GM23338 (cell line): Measurements from ENCODE around the gene ITGB2. TPM values are rescaled to one million over a fixed set of nuclear protein-coding genes. Genes with fewer than 3 reads are reported as not detected.

ENCODE experiments used
- ATAC-seq: fragments of 200-7000 bp; cut with Tn5 transposase; 3 replicates; pipeline ENCODE4 v1.9.1; 2020
- DNase-seq: peaks from one replicate; pipeline ENCODE4 v3.0.0-alpha.2; 2015; ENCODE audit warnings: low spot score
- H2AFZ ChIP-seq: fragments of 200-600 bp; sonication (generic); 2 replicates; pipeline ENCODE4 v1.8.0; 2016; ENCODE audit warnings: antibody characterized with exemption, mild to moderate bottlenecking, moderate library complexity
- H3F3A ChIP-seq: fragments of 200-600 bp; sonication (generic); replicated peaks from 2 replicates; pipeline ENCODE4 v1.8.0; 2017; ENCODE audit warnings: antibody characterized with exemption, mixed run types, low read depth
- H3K27ac ChIP-seq: fragments of 200-600 bp; sonication (generic); 2 replicates; pipeline ENCODE4 v1.6.1; 2016; ENCODE audit warnings: low read depth
- H3K27me3 ChIP-seq: fragments of 200-600 bp; sonication (generic); 2 replicates; pipeline ENCODE4 v1.8.0; 2016; ENCODE audit warnings: mild to moderate bottlenecking, mixed run types, moderate library complexity; ENCODE audit not compliant: insufficient read depth
- H3K36me3 ChIP-seq: fragments of 200-600 bp; sonication (generic); 2 replicates; pipeline ENCODE4 v1.8.0; 2016; ENCODE audit warnings: mild to moderate bottlenecking; ENCODE audit not compliant: insufficient read depth
- H3K4me1 ChIP-seq: fragments of 200-600 bp; sonication (generic); 2 replicates; pipeline ENCODE4 v1.8.0; 2016; ENCODE audit warnings: mild to moderate bottlenecking, moderate library complexity; ENCODE audit not compliant: insufficient read depth
- H3K4me2 ChIP-seq: fragments of 200-600 bp; sonication (generic); 2 replicates; pipeline ENCODE4 v1.7.1; 2017; ENCODE audit warnings: mixed run types
- H3K4me3 ChIP-seq: fragments of 200-600 bp; sonication (generic); 2 replicates; pipeline ENCODE4 v1.6.1; 2016; ENCODE audit warnings: mixed run types
- H3K79me2 ChIP-seq: fragments of 200-600 bp; sonication (generic); replicated peaks from 2 replicates; pipeline ENCODE4 v1.8.0; 2017; ENCODE audit warnings: mild to moderate bottlenecking; ENCODE audit not compliant: insufficient read depth
- H3K9me2 ChIP-seq: fragments of 200-600 bp; sonication (generic); 2 replicates; pipeline ENCODE4 v1.8.0; 2017; ENCODE audit not compliant: insufficient read depth
- H4K20me1 ChIP-seq: fragments of 200-600 bp; sonication (generic); replicated peaks from 2 replicates; pipeline ENCODE4 v1.8.0; 2017; ENCODE audit warnings: mild to moderate bottlenecking; ENCODE audit not compliant: insufficient read depth
- H3K27ac Mint-ChIP-seq: 2 replicates; pipeline ENCODE4 v1.8.0; 2020; ENCODE audit warnings: inconsistent platforms, mild to moderate bottlenecking, moderate library complexity, mixed read lengths
- H3K27me3 Mint-ChIP-seq: 3 replicates; pipeline ENCODE4 v1.8.0; 2022; ENCODE audit warnings: low read depth, mild to moderate bottlenecking, moderate library complexity, mixed read lengths, inconsistent platforms; ENCODE audit not compliant: insufficient read depth, poor library complexity
- H3K36me3 Mint-ChIP-seq: 3 replicates; pipeline ENCODE4 v1.8.0; 2021; ENCODE audit warnings: low read depth, mild to moderate bottlenecking, inconsistent platforms, moderate library complexity, mixed read lengths
- H3K4me1 Mint-ChIP-seq: 3 replicates; pipeline ENCODE4 v1.8.0; 2020; ENCODE audit warnings: mild to moderate bottlenecking, inconsistent platforms, mixed read lengths
- H3K4me3 Mint-ChIP-seq: 3 replicates; pipeline ENCODE4 v1.8.0; 2021; ENCODE audit warnings: moderate library complexity, mild to moderate bottlenecking, inconsistent platforms, mixed read lengths
- H3K9me3 Mint-ChIP-seq: 3 replicates; pipeline ENCODE4 v1.8.0; 2020; ENCODE audit warnings: moderate library complexity, mild to moderate bottlenecking, inconsistent platforms, mixed read lengths
- CREB1 ChIP-seq: fragments of 250-450 bp; sonication (Bioruptor Pico); IDR thresholded peaks from 2 replicates; pipeline ENCODE4 v1.5.0; 2020; ENCODE audit warnings: low read depth, mild to moderate bottlenecking, moderate library complexity
- EZH2 ChIP-seq: fragments of 200-600 bp; sonication (generic); IDR thresholded peaks from one replicate; pipeline ENCODE4 v1.8.0; 2017; ENCODE audit warnings: antibody characterized with exemption, mild to moderate bottlenecking, low read depth; ENCODE audit not compliant: unreplicated experiment
- EZH2phosphoT487 ChIP-seq: fragments of 200-600 bp; sonication (generic); IDR thresholded peaks from one replicate; pipeline ENCODE4 v1.8.1; 2018; ENCODE audit warnings: antibody characterized with exemption; ENCODE audit not compliant: unreplicated experiment
- JUNB ChIP-seq: IDR thresholded peaks from one replicate; pipeline ENCODE4 v1.6.1; 2016; ENCODE audit warnings: antibody characterized with exemption; ENCODE audit not compliant: unreplicated experiment
- NANOG ChIP-seq: IDR thresholded peaks from 2 replicates; pipeline ENCODE4 v1.6.1; 2016; ENCODE audit warnings: antibody characterized with exemption, borderline replicate concordance
- ZNF331 ChIP-seq: fragments of 250-450 bp; sonication (Bioruptor Pico); IDR thresholded peaks from 2 replicates; pipeline ENCODE4 v1.5.0; 2020; ENCODE audit warnings: low read depth, mild to moderate bottlenecking, moderate library complexity
- polyA plus RNA-seq: library from polyadenylated mRNA; unstranded; fragments of >200 nt; fragmentation: Nextera tagmentation; extraction: Ambion mirVana; gene quantifications from 2 replicates; pipeline ENCODE4 v1.2.1, GENCODE V29; 2016
- total RNA-seq: library from RNA; depleted of rRNA; stranded (reverse); fragments of >200 nt; shearing (Covaris generic); gene quantifications from 2 replicates; pipeline ENCODE4 v1.2.3, GENCODE V29; 2014
- TF ChIP-seq, protein P1 (sequence below): fragments of 250-450 bp; sonication (Bioruptor Pico); IDR thresholded peaks from 2 replicates; pipeline ENCODE4 v1.5.0; 2020; ENCODE audit warnings: mild to moderate bottlenecking, moderate library complexity
- TF ChIP-seq, protein P2 (sequence below): IDR thresholded peaks from 2 replicates; pipeline ENCODE4 v1.6.1; 2016; ENCODE audit warnings: antibody characterized with exemption

ITGB2 gene
- total and polyA plus RNA-seq, 2 experiments from 2014 or later, result 0.44 to 0.63 TPM

DNA sequence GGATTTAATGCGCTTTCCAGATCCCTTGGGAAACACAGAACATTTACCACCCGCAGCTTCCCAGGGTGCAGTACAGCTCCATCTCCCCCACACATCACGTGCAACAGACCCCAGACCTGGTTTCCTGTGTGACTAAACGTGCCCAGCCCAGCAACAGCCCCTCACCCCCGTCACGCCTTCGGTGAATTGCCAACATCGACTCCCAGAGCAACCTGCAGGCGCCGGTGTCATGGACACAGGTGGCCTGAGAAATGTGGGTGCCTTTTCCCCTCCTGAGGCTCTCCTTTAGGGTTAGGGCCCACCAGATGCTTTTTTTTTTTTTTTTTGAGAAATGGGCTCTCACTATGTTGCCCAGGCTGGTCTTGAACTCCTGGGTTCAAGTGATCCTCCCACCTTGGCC, 78.6 kb downstream of the ITGB2 start (continued):
- TF ChIP-seq, protein P1, sequence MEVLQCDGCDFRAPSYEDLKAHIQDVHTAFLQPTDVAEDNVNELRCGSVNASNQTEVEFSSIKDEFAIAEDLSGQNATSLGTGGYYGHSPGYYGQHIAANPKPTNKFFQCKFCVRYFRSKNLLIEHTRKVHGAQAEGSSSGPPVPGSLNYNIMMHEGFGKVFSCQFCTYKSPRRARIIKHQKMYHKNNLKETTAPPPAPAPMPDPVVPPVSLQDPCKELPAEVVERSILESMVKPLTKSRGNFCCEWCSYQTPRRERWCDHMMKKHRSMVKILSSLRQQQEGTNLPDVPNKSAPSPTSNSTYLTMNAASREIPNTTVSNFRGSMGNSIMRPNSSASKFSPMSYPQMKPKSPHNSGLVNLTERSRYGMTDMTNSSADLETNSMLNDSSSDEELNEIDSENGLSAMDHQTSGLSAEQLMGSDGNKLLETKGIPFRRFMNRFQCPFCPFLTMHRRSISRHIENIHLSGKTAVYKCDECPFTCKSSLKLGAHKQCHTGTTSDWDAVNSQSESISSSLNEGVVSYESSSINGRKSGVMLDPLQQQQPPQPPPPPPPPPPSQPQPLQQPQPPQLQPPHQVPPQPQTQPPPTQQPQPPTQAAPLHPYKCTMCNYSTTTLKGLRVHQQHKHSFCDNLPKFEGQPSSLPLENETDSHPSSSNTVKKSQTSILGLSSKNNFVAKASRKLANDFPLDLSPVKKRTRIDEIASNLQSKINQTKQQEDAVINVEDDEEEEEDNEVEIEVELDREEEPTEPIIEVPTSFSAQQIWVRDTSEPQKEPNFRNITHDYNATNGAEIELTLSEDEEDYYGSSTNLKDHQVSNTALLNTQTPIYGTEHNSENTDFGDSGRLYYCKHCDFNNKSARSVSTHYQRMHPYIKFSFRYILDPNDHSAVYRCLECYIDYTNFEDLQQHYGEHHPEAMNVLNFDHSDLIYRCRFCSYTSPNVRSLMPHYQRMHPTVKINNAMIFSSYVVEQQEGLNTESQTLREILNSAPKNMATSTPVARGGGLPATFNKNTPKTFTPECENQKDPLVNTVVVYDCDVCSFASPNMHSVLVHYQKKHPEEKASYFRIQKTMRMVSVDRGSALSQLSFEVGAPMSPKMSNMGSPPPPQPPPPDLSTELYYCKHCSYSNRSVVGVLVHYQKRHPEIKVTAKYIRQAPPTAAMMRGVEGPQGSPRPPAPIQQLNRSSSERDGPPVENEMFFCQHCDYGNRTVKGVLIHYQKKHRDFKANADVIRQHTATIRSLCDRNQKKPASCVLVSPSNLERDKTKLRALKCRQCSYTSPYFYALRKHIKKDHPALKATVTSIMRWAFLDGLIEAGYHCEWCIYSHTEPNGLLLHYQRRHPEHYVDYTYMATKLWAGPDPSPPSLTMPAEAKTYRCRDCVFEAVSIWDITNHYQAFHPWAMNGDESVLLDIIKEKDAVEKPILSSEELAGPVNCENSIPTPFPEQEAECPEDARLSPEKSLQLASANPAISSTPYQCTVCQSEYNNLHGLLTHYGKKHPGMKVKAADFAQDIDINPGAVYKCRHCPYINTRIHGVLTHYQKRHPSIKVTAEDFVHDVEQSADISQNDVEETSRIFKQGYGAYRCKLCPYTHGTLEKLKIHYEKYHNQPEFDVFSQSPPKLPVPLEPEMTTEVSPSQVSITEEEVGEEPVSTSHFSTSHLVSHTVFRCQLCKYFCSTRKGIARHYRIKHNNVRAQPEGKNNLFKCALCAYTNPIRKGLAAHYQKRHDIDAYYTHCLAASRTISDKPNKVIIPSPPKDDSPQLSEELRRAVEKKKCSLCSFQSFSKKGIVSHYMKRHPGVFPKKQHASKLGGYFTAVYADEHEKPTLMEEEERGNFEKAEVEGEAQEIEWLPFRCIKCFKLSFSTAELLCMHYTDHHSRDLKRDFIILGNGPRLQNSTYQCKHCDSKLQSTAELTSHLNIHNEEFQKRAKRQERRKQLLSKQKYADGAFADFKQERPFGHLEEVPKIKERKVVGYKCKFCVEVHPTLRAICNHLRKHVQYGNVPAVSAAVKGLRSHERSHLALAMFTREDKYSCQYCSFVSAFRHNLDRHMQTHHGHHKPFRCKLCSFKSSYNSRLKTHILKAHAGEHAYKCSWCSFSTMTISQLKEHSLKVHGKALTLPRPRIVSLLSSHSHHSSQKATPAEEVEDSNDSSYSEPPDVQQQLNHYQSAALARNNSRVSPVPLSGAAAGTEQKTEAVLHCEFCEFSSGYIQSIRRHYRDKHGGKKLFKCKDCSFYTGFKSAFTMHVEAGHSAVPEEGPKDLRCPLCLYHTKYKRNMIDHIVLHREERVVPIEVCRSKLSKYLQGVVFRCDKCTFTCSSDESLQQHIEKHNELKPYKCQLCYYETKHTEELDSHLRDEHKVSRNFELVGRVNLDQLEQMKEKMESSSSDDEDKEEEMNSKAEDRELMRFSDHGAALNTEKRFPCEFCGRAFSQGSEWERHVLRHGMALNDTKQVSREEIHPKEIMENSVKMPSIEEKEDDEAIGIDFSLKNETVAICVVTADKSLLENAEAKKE (CRISPR knock-in tag), result no peak
- TF ChIP-seq ZNF331 (CRISPR knock-in tag), result no peak
- TF ChIP-seq CREB1 (CRISPR knock-in tag), result no peak
- TF ChIP-seq NANOG, result no peak

- Histone ChIP-seq H3K27me3 (no peaks in the 10 kb centered on the region), H4K20me1 (no peaks in the 10 kb centered on the region), H2AFZ (no peak overlapping the region), H3K27ac (no peak overlapping the region), H3K4me3 (no peak overlapping the region), H3K79me2 (no peaks in the 10 kb centered on the region), H3K36me3 (no peaks in the 10 kb centered on the region), H3K4me2 (no peak overlapping the region), H3K9me2 (no peaks in the 10 kb centered on the region), H3K4me1 (peaks cover 7% of the 10 kb centered on the region; the same call in 1 of the 2 replicates), H3F3A (no peaks in the 10 kb centered on the region; the same call in 1 of the 2 replicates)
- H3K27me3 Mint-ChIP-seq, result peaks cover 12% of the 10 kb centered on the region
- no peaks in the 10 kb centered on the region for H3K9me3 Mint-ChIP-seq
- H3K36me3 Mint-ChIP-seq, result no peaks in the 10 kb centered on the region
- H3K4me3 Mint-ChIP-seq, result no peak overlapping the region
- no peak for DNase-seq
- no peak for ATAC-seq
- H3K4me1 Mint-ChIP-seq, result peaks cover 5% of the 10 kb centered on the region; the same call in 2 of the 3 replicates
- H3K27ac Mint-ChIP-seq, result no peak overlapping the region
- TF ChIP-seq EZH2phosphoT487 (no peak), JUNB (no peak), EZH2 (no peak), NANOG (no peak), ZNF331 (CRISPR knock-in tag) (no peak), CREB1 (CRISPR knock-in tag) (no peak)
- TF ChIP-seq, protein P1 (CRISPR knock-in tag), result no peak
- TF ChIP-seq, protein P2, sequence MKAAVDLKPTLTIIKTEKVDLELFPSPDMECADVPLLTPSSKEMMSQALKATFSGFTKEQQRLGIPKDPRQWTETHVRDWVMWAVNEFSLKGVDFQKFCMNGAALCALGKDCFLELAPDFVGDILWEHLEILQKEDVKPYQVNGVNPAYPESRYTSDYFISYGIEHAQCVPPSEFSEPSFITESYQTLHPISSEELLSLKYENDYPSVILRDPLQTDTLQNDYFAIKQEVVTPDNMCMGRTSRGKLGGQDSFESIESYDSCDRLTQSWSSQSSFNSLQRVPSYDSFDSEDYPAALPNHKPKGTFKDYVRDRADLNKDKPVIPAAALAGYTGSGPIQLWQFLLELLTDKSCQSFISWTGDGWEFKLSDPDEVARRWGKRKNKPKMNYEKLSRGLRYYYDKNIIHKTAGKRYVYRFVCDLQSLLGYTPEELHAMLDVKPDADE, result no peak
Measured at GRCh38 chr21:44840771-44841170, 79.9 kb downstream of the ITGB2 start.
